GM21717 (cell line): Measurements from ENCODE around the gene SMC3.
A peak's percentile ranks its signal among the peaks of the same experiment; 100 is the strongest.
"Not testable (repeated sequence)": the region's sequence is repeated elsewhere in the genome, so short reads cannot be mapped to it uniquely, and the experiment has no call there.

Experiments
- ATAC-seq: cut with Tn5 transposase; IDR thresholded peaks from one replicate; pipeline ENCODE4 v1.9.1; 2021; ENCODE audit warnings: mild to moderate bottlenecking, moderate library complexity; ENCODE audit not compliant: unreplicated experiment

Gene SMC3

GRCh38 chr10:110576220-110576619 is 8.7 kb downstream of the SMC3 start:
- ATAC-seq, result no peak

- ATAC-seq, result no peak
These were observed 9.6 kb downstream of the SMC3 start for GRCh38 chr10:110577056-110577455.

GRCh38 chr10:110584006-110584405 is 16.5 kb downstream of the SMC3 start:
- no peak for ATAC-seq

GRCh38 chr10:110591760-110592159 is 24.3 kb downstream of the SMC3 start:
- no peak for ATAC-seq

- ATAC-seq, result no peak
These were observed 30.0 kb downstream of the SMC3 start for GRCh38 chr10:110597476-110597875.

GRCh38 chr10:110600487-110601101 is 33.1 kb downstream of the SMC3 start:
- ATAC-seq, result peak; percentile 64

- no peak for ATAC-seq
These were observed 34.1 kb downstream of the SMC3 start for GRCh38 chr10:110601581-110601980.

- no peak for ATAC-seq
These were observed 40.6 kb downstream of the SMC3 start for GRCh38 chr10:110608087-110608486.

- no peak for ATAC-seq
These were observed 42.1 kb downstream of the SMC3 start for GRCh38 chr10:110609605-110610004.

GRCh38 chr10:110610308-110610774 is 42.8 kb downstream of the SMC3 start:
- peak; percentile 26 for ATAC-seq

- not testable (repeated sequence) for ATAC-seq
These were observed 43.3 kb downstream of the SMC3 start for GRCh38 chr10:110610781-110611180.

- peak; percentile 47 for ATAC-seq
These were observed 44.6 kb downstream of the SMC3 start for GRCh38 chr10:110612087-110612486.

GRCh38 chr10:110612629-110613028 is 45.1 kb downstream of the SMC3 start:
- ATAC-seq, result no peak

- peak; percentile 13 for ATAC-seq
These were observed 46.0 kb downstream of the SMC3 start for GRCh38 chr10:110613341-110613995.

- ATAC-seq, result peak; percentile 38
These were observed 46.6 kb downstream of the SMC3 start for GRCh38 chr10:110613996-110614495.

- ATAC-seq, result no peak
These were observed 47.7 kb downstream of the SMC3 start for GRCh38 chr10:110615057-110615747.

- no peak for ATAC-seq
These were observed 49.1 kb downstream of the SMC3 start for GRCh38 chr10:110616493-110617033.

GRCh38 chr10:110617425-110618229 is 50.1 kb downstream of the SMC3 start:
- no peak for ATAC-seq

GRCh38 chr10:110618230-110618610 is 50.7 kb downstream of the SMC3 start:
- no peak for ATAC-seq

- ATAC-seq, result no peak
These were observed 52.3 kb downstream of the SMC3 start for GRCh38 chr10:110619514-110620397.
